HEK293 (cell line): ENCODE data around the gene SLFNL1.

Experiments used
- CTCF ChIA-PET: fragments of 350-600 bp; formaldehyde crosslinking; extraction: SDS; loops from one replicate; lab custom pipeline; 2021; ENCODE audit warnings: antibody characterized with exemption; lab: Yijun Ruan, JAX
- POLR2A ChIA-PET: fragments of 300-600 bp; formaldehyde crosslinking; extraction: SDS; loops from one replicate; lab custom pipeline; 2020; ENCODE audit warnings: antibody characterized with exemption, inconsistent platforms; lab: Yijun Ruan, JAX
- H3K27ac ChIP-seq: fragments of 200-500 bp; sonication (Bioruptor generic); 2 replicates; pipeline ENCODE4 v1.5.1; 2014; ENCODE audit warnings: low read depth, low read length, control low read depth, inconsistent platforms; ENCODE audit errors: extremely low read depth
- H3K36me3 ChIP-seq, 2 experiments: fragments of 200-500 bp in 1 of 2; sonication (Bioruptor generic) in 1 of 2; 1 replicate in 1 of 2; 2 replicates in 1 of 2; pipeline ENCODE4 v1.5.1; 2014 to 2017; ENCODE audit warnings: inconsistent platforms in 2 of 2, low read length in 2 of 2; ENCODE audit not compliant: control insufficient read depth in 2 of 2, insufficient read depth in 1 of 2
- H3K4me1 ChIP-seq: fragments of 200-500 bp; sonication (Bioruptor generic); 2 replicates; pipeline ENCODE4 v1.5.1; 2014; ENCODE audit warnings: mild to moderate bottlenecking, low read length, inconsistent platforms; ENCODE audit not compliant: control insufficient read depth, insufficient read depth
- H3K4me3 ChIP-seq: 2 replicates; pipeline ENCODE4 v1.5.1; 2011; ENCODE audit warnings: low read depth, mild to moderate bottlenecking, control low read depth, low read length, moderate library complexity
- H3K9me3 ChIP-seq: fragments of 200-500 bp; sonication (Bioruptor generic); 2 replicates; pipeline ENCODE4 v1.5.1; 2014; ENCODE audit warnings: low read depth, low read length, inconsistent platforms; ENCODE audit not compliant: control insufficient read depth, insufficient read depth
- GFI1B ChIP-seq: fragments of 450-650 bp; formaldehyde crosslinking; IDR thresholded peaks from 2 replicates; pipeline ENCODE4 v1.5.1; 2016; ENCODE audit warnings: missing biosample characterization, missing genetic modification characterization
- INSM2 ChIP-seq: fragments of 450-650 bp; formaldehyde crosslinking; IDR thresholded peaks from 2 replicates; pipeline ENCODE4 v1.5.1; 2016; ENCODE audit warnings: missing biosample characterization, missing genetic modification characterization
- MZF1 ChIP-seq: fragments of 450-650 bp; formaldehyde crosslinking; IDR thresholded peaks from 2 replicates; pipeline ENCODE4 v1.5.1; 2017; ENCODE audit warnings: missing biosample characterization, missing genetic modification characterization, borderline replicate concordance
- PATZ1 ChIP-seq: fragments of 450-650 bp; formaldehyde crosslinking; IDR thresholded peaks from 2 replicates; pipeline ENCODE4 v1.5.1; 2016; ENCODE audit warnings: missing biosample characterization, missing genetic modification characterization
- REPIN1 ChIP-seq: fragments of 450-650 bp; formaldehyde crosslinking; IDR thresholded peaks from 2 replicates; pipeline ENCODE4 v1.5.1; 2017; ENCODE audit warnings: missing biosample characterization, missing genetic modification characterization, low read depth
- SP7 ChIP-seq: fragments of 450-650 bp; formaldehyde crosslinking; IDR thresholded peaks from 2 replicates; pipeline ENCODE4 v1.5.1; 2016; ENCODE audit warnings: missing biosample characterization, missing genetic modification characterization
- ZBTB1 ChIP-seq: fragments of 450-650 bp; formaldehyde crosslinking; IDR thresholded peaks from 2 replicates; pipeline ENCODE4 v1.5.1; 2016; ENCODE audit warnings: missing biosample characterization, missing genetic modification characterization
- ZBTB17 ChIP-seq: fragments of 450-650 bp; formaldehyde crosslinking; IDR thresholded peaks from 2 replicates; pipeline ENCODE4 v1.5.1; 2016; ENCODE audit warnings: missing biosample characterization, missing genetic modification characterization
- ZBTB20 ChIP-seq: fragments of 450-650 bp; formaldehyde crosslinking; IDR thresholded peaks from 2 replicates; pipeline ENCODE4 v1.5.1; 2016; ENCODE audit warnings: missing biosample characterization, missing genetic modification characterization
- ZBTB21 ChIP-seq: fragments of 450-650 bp; formaldehyde crosslinking; IDR thresholded peaks from 2 replicates; pipeline ENCODE4 v1.5.1; 2017; ENCODE audit warnings: missing biosample characterization, missing genetic modification characterization
- ZFP69B ChIP-seq: fragments of 450-650 bp; formaldehyde crosslinking; IDR thresholded peaks from 2 replicates; pipeline ENCODE4 v1.5.1; 2016; ENCODE audit warnings: missing biosample characterization, missing genetic modification characterization
- ZIC2 ChIP-seq: fragments of 450-650 bp; formaldehyde crosslinking; IDR thresholded peaks from 2 replicates; pipeline ENCODE4 v1.5.1; 2016; ENCODE audit warnings: missing biosample characterization, missing genetic modification characterization
- ZNF132 ChIP-seq: fragments of 450-650 bp; formaldehyde crosslinking; IDR thresholded peaks from 2 replicates; pipeline ENCODE4 v1.5.1; 2017; ENCODE audit warnings: missing biosample characterization, missing genetic modification characterization, borderline replicate concordance
- ZNF138 ChIP-seq: fragments of 450-650 bp; formaldehyde crosslinking; IDR thresholded peaks from 2 replicates; pipeline ENCODE4 v1.5.1; 2016; ENCODE audit warnings: missing biosample characterization, missing genetic modification characterization, borderline replicate concordance
- ZNF184 ChIP-seq: fragments of 450-650 bp; IDR thresholded peaks from 2 replicates; pipeline ENCODE4 v1.5.1; 2018; ENCODE audit warnings: missing biosample characterization, mild to moderate bottlenecking, missing genetic modification characterization
- ZNF2 ChIP-seq: fragments of 450-650 bp; formaldehyde crosslinking; IDR thresholded peaks from 2 replicates; pipeline ENCODE4 v1.5.1; 2016; ENCODE audit warnings: missing biosample characterization, missing genetic modification characterization
- ZNF221 ChIP-seq: fragments of 450-650 bp; formaldehyde crosslinking; IDR thresholded peaks from 2 replicates; pipeline ENCODE4 v1.5.1; 2017; ENCODE audit warnings: missing biosample characterization, missing genetic modification characterization, borderline replicate concordance
- ZNF239 ChIP-seq: fragments of 450-650 bp; formaldehyde crosslinking; IDR thresholded peaks from 2 replicates; pipeline ENCODE4 v1.5.1; 2016; ENCODE audit warnings: missing biosample characterization, missing genetic modification characterization
- ZNF24 ChIP-seq: fragments of 450-650 bp; formaldehyde crosslinking; IDR thresholded peaks from 2 replicates; pipeline ENCODE4 v1.5.1; 2016; ENCODE audit warnings: missing biosample characterization, missing genetic modification characterization
- ZNF311 ChIP-seq: fragments of 450-650 bp; formaldehyde crosslinking; IDR thresholded peaks from 2 replicates; pipeline ENCODE4 v1.5.1; 2017; ENCODE audit warnings: missing biosample characterization, missing genetic modification characterization, borderline replicate concordance
- ZNF366 ChIP-seq: fragments of 450-650 bp; formaldehyde crosslinking; conservative IDR thresholded peaks from 2 replicates; pipeline ENCODE4 v1.5.1; 2016; ENCODE audit warnings: missing biosample characterization, missing genetic modification characterization
- ZNF37A ChIP-seq: fragments of 450-650 bp; IDR thresholded peaks from 2 replicates; pipeline ENCODE4 v1.5.1; 2018; ENCODE audit warnings: missing biosample characterization, missing genetic modification characterization
- ZNF596 ChIP-seq: fragments of 450-650 bp; IDR thresholded peaks from 2 replicates; pipeline ENCODE4 v1.5.0; 2018; ENCODE audit warnings: missing biosample characterization, mild to moderate bottlenecking, missing genetic modification characterization, moderate library complexity
- ZNF645 ChIP-seq: fragments of 450-650 bp; formaldehyde crosslinking; IDR thresholded peaks from 2 replicates; pipeline ENCODE4; 2016; ENCODE audit warnings: missing biosample characterization, missing genetic modification characterization
- ZNF692 ChIP-seq: fragments of 450-650 bp; formaldehyde crosslinking; IDR thresholded peaks from 2 replicates; pipeline ENCODE4 v1.5.1; 2016; ENCODE audit warnings: missing biosample characterization, missing genetic modification characterization
- ZNF777 ChIP-seq: fragments of 450-650 bp; formaldehyde crosslinking; IDR thresholded peaks from 2 replicates; pipeline ENCODE4 v1.5.1; 2017; ENCODE audit warnings: missing biosample characterization, missing genetic modification characterization, borderline replicate concordance
- ZNF785 ChIP-seq: fragments of 450-650 bp; formaldehyde crosslinking; IDR thresholded peaks from 2 replicates; pipeline ENCODE4 v1.5.1; 2016; ENCODE audit warnings: missing biosample characterization, missing genetic modification characterization
- ZNF843 ChIP-seq: fragments of 450-650 bp; formaldehyde crosslinking; IDR thresholded peaks from 2 replicates; pipeline ENCODE4 v1.5.1; 2016; ENCODE audit warnings: missing biosample characterization, missing genetic modification characterization

The SLFNL1 gene

GRCh38 chr1:41041614-41042270 is 20.2 kb upstream of the SLFNL1 start:
- ChIA-PET CTCF (interaction anchor here (0.5 kb wide), 1 partner anchor 237 kb away, joined by 3 read pairs; no protein-coding TSS in a partner anchor), POLR2A (interaction anchor here (0.5 kb wide), 1 partner anchor 127 kb away, joined by 5 read pairs; no protein-coding TSS in a partner anchor)
- Histone ChIP-seq H3K9me3 (no peaks in the 10 kb centered on the region), H3K4me3 (no peak overlapping the region), H3K36me3 (peaks cover 4 to 85% of the 10 kb centered on the region in 2 experiments)
- TF ChIP-seq ZNF785 (no peak), ZNF843 (tag by site-specific recombination) (no peak), ZNF311 (no peak), ZFP69B (tag by site-specific recombination) (no peak), ZNF37A (tag by site-specific recombination) (no peak), GFI1B (no peak), PATZ1 (tag by site-specific recombination) (no peak), ZNF596 (tag by site-specific recombination) (no peak), ZNF692 (no peak), ZIC2 (no peak), ZBTB20 (no peak), MZF1 (tag by site-specific recombination) (no peak), ZNF24 (tag by site-specific recombination) (no peak), ZNF184 (tag by site-specific recombination) (no peak), ZBTB1 (tag by site-specific recombination) (no peak)
- TF ChIP-seq, all 188 proteins: peak for 0
- Histone ChIP-seq H3K27ac (no peak overlapping the region), H3K4me1 (no peaks in the 10 kb centered on the region)

- H3K9me3 ChIP-seq: no peaks in the 10 kb centered on the region
- TF ChIP-seq ZNF777 (tag by site-specific recombination) (no peak), ZBTB17 (tag by site-specific recombination) (no peak), ZBTB21 (tag by site-specific recombination) (no peak), ZNF645 (tag by site-specific recombination) (no peak), ZNF221 (tag by site-specific recombination) (no peak), ZNF138 (tag by site-specific recombination) (no peak), ZNF132 (tag by site-specific recombination) (no peak), ZNF2 (tag by site-specific recombination) (no peak), ZNF366 (tag by site-specific recombination) (no peak), ZNF239 (tag by site-specific recombination) (no peak), REPIN1 (no peak), INSM2 (tag by site-specific recombination) (no peak), SP7 (tag by site-specific recombination) (no peak), GFI1B (no peak)
- TF ChIP-seq, all 188 proteins: peak for 0
- Histone ChIP-seq H3K27ac (no peak overlapping the region), H3K36me3 (peaks cover 9 to 90% of the 10 kb centered on the region in 2 experiments), H3K4me3 (no peak overlapping the region), H3K4me1 (no peaks in the 10 kb centered on the region)
- POLR2A ChIA-PET: no interaction called here
- CTCF ChIA-PET: no interaction called here
Observed at GRCh38 chr1:41038110-41038509, 16.6 kb upstream of the SLFNL1 start.
